GM18861 (cell line): ENCODE data around the gene NUDT16L1.

Experiments
- ATAC-seq: cut with Tn5 transposase; IDR thresholded peaks from one replicate; pipeline ENCODE4 v1.9.1; 2021; ENCODE audit not compliant: unreplicated experiment

NUDT16L1 gene

DNA sequence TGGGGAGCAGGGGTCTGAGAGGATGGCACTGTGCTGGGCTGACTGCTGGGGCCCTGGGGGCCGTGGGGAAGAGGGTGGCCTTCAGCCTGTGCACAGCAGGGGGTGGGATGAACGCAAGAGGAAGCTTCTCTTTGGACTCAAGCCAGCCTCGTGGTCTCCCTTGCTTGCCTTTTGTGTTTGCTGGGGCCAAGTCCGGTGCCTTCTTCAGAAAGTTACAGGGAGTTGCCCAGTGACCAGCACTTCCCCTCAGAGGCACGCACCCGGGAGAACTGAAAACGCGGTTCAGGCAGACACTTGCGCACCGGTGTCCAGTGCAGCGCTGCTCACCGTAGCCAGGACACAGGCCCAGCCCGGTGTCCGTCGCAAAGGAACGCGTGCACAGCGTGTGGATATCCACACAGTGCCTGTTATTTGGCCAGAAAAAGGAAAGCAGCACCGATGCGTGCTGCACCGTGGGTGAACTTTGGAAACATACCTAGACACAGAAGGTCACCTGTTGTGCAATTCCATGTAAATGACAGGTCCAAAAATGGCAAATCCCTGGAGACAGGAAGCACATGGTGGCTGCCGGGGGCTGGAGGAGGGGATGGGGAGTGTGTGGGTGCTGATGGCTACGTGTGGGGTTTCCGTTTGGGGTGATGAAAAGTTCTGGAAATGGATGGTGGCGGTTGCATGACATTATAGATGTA, 29.4 kb upstream of the NUDT16L1 start:
- no peak for ATAC-seq

- no peak for ATAC-seq
These were observed 28.6 kb upstream of the NUDT16L1 start for GRCh38 chr16:4664538-4665418.

GRCh38 chr16:4666537-4667202, 26.7 kb upstream of the NUDT16L1 start:
- no peak for ATAC-seq

DNA sequence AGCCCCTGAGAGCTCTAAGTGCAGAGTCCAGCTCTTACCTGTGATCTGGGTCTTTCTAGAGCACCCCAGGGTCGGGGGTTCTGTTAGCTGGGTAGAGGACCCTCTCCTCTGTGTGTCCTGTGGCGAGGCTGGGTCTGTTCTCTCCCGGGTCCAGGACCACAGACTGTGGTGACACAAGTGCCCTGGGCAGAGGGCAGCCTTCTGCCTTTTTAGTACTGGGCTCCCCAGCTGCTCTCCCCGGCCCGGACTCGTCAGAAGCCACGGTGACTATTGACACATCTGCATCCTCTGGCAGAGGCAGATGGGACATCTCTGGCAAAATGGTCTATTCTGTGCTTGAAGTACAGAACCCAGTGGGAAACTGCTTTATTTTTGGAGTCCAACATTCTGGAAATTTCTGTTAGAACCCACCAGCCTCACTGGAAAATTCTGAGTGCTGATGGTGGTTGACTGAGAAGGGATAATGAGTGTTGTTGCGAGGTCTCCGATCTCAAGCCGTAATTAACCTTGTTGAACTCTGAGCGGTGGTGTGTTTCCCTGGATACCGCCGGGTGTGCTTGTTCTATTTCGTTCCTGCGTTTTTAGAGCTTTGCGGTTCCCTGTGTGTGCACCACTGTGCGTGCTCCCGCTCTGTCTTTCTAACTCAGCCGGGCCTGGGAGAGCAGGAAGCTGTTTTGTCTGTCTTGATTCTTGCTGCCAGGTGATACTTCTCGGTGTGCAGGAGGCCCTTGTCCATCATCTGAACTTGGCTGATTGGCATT, 26.0 kb upstream of the NUDT16L1 start:
- ATAC-seq, result no peak

- ATAC-seq, result no peak
These were observed 24.9 kb upstream of the NUDT16L1 start for GRCh38 chr16:4668313-4668960.

DNA sequence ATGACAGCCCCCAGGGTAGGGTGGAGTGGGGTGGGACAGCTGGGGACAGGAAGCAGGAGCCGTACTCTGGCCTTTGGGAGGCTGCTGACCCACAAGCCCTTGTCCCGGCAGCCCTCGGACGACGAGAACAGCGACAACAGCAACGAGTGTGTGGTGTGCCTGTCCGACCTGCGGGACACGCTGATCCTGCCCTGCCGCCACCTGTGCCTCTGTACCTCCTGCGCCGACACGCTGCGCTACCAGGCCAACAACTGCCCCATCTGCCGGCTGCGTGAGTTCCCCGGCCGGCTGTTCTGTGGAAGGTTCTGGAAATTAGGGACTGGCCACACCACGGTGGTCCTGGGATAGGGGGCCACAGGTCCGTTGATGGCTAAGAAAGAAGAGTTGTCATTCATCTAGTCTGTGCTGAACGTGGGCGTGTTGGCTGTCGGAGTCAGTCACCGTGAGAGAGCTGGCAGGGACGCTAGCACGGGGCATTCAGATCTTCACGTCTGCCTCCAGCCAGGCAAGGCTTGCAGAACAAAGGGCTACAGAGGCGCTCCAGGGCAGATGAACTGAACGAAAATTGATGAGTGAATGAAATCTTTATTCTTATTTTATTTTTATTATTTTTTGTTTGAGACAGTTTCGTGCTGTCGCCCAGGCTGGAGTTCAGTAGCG, 19.8 kb upstream of the NUDT16L1 start:
- ATAC-seq, result no peak

DNA sequence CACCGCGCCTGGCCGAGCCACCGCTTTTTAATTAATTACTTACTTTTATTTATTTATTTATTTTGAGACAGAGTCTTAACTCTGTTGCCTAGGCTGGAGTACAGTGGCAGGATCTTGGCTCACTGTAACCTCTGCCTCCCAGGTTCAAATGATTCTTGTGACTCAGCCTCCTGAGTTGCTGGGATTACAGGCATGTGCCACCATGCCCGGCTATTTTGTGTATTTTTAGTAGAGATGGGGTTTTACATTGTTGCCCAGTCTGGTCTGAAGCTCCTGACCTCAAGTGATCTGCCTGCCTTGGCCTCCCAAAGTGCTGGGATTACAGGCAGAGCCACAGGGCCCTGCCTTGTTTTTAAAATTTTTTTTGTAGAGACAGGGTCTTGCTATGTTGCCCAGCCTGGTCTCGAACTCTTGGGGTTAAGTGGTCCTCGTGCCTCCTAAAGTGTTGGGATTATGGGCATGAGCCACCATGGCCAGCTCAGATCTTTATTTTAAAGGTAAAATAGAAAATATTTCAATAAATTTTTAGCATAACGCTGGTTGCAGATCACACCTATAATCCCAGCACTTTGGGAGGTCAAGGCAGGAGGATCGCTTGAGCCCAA, 18.3 kb upstream of the NUDT16L1 start:
- no peak for ATAC-seq

- no peak for ATAC-seq
These were observed 17.2 kb upstream of the NUDT16L1 start for GRCh38 chr16:4675864-4676786.

DNA sequence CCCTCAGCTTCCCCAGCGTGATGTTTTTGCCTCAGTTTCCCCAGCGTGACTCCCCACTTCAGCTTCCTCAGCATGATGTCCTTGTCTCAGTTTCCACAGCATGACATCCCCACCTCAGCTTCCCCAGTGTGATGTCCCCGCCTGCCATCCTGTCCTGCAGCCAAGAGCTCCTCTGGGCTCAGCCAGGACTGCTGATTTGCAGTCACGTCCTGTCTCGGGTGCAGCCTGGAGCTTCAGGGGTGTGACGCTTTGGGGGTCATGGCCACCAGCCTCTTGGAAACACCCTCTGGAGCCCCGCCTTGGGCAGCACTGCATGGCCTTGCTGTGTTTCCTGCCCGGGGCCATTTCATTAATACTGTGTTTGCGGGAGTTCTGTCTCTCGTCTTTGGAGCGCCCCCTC, 16.5 kb upstream of the NUDT16L1 start:
- ATAC-seq, result no peak

DNA sequence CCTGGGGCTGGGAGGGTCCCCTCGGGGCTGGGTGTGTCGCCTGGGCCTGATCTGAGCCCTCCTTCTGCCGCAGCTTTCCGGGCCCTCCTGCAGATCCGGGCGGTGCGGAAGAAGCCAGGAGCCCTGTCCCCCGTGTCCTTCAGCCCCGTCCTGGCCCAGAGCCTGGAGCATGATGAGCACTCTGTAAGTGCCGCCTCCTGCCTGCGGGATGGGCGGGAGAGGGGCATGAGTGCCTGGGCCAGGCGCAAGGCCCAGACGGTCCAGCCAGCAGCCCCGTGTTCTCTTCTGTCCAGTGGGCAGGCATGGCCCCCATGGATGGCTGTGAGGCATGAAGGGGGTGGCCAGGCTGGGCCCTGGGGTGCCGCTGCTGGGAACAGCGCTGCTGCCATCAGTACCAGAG, 16.0 kb upstream of the NUDT16L1 start:
- ATAC-seq, result no peak

DNA sequence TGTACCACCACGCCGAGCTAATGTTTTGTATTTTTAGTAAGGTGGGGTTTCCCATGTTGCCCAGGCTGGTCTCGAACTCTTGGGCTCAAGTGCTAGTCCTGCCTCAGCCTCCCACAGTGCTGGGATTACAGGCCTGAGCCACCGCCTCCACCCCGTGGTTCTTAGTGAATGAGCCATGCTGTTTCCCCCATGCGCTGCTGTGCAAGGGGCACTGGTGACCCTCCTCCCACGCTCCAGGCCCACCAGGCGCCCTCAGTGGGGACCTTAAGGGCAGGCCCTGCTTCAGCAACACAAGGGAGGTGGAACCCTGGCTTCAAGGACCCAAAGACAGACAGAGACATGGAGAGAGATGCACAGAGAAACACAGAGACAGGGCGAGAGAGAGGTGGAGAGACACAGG, 15.4 kb upstream of the NUDT16L1 start:
- no peak for ATAC-seq

GRCh38 chr16:4678596-4678995, 14.8 kb upstream of the NUDT16L1 start:
- no peak for ATAC-seq

- no peak for ATAC-seq
These were observed 14.1 kb upstream of the NUDT16L1 start for GRCh38 chr16:4679156-4679849.

DNA sequence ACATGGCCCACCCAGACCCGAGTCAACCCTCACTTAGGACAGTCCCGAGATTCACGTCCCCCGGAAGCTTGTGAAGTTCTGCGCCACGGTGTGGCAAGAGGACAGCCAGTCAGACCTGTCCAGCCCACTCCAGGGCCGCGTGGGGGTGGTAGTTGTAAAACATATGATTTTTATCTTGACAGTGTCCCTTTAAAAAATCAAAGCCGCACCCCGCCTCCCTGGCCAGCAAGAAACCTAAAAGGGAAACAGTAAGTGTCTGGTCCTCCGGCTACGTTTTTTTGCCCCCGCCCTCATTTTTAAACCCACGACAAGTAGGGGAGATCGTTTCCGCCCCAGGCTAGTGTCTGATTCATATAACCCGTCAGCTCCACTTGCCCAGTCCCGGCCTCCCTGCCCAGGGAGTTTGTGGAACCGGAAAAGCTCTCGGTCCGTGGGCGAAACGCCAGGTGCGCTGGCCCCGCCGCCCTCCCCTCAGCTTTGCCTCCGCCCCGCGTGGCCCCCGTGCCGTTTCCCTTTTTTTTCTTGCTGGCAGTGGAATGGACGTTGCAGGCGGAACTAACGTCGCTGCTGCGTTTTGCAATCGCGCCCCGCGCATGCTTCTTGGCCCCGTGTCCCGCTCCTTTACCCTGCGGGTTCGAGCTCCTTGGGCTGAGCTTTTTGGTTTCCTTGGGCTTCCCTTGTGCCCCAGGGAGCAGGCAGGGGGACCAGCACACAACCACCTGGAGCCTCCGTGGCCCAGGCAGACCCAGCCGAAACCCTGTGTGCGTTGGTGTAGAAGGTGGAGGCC, 13.3 kb upstream of the NUDT16L1 start:
- no peak for ATAC-seq

DNA sequence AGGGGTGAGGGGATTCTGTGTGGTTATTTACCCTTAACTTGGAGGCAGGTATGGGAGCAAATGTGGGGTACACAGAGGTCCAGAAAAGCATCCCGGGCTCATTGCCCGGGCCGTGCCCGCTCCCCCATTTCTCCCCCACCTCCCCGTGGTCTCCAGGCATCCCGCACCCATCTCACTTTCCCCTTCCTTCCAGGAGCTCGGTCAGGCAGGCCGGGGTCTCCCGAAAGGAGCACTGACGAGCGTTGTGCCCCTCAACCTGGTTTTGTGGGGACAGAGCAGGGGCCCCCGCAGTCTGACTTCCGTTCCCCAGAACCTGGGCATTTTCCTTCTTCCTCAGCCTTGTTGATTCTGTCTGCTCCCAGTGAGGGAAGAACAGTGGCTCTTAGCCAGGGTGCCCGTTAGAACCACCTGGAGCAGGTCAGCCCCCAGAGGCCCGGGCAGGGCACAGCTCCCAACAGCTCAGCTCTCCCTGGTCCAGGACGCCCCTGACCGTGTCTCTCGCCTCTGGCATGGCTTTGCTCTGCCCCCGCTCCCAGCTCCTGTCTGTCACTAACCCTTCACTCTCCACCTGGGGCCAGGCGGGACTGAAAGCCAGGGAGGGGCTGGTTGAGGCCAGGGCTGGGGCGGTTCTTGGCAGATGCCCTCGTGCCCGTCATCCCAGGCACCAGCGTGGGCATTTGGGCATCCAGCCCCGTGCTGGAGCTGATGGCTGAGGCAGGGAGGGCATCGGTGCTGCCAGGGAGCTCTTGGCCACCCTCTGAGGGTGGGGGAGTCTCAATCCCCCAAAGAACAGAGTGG, 12.5 kb upstream of the NUDT16L1 start:
- ATAC-seq, result no peak

GRCh38 chr16:4681471-4682083, 11.8 kb upstream of the NUDT16L1 start:
- no peak for ATAC-seq
